ENCODE data around the gene AGPAT2.
A peak's percentile ranks its signal among the peaks of the same experiment; 100 is the strongest.

AGPAT2 gene

DNA sequence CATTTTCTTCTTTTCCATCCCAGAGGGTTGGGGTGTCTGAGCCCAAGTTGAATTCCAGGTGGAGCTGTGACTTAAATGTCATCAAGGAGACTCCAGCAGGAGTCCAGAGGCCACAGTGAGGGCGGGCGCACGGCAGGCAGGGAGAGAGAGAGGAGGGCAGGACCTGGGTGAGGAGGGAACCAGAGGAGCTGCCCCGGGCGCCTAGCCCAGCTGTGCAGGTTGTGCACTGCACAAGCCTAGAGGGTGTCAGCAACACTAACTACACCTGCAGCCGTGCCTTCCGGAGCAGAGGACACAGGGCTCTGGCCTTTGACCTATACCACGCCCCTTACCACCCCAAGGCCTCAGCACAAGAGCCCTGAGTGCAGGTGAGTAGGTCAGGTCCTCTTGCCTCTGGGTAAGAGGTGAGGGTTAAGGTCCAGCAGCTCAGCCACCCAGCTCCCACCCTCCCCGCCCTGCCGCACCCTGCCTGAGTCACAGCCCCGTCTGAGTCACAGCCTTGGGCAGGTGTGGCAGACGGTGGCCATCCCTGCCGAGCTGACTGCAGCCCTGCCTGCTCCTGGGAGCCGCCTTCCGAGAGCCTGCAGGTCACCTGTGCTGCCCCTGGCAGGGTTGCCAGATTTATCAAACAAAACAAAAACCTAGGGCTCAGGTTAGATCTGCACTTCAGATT, 6.4 kb upstream of the AGPAT2 start:
- peak; percentile 15; the same call in 1 of the 3 replicates for ATAC-seq

GRCh38 chr9:136693135-136693489, 5.9 kb upstream of the AGPAT2 start:
- ATAC-seq, result no peak
- TF ChIP-seq POU6F1 (CRISPR knock-in tag; IDR thresholded peaks at IDR 0.05; ENCODE audit: borderline replicate concordance, low read depth) (no peak), ARNTL (CRISPR knock-in tag; IDR thresholded peaks at IDR 0.05; ENCODE audit: borderline replicate concordance, low read depth) (no peak), TCF4 (CRISPR knock-in tag; IDR thresholded peaks at IDR 0.05; ENCODE audit: borderline replicate concordance) (no peak), ZNF70 (CRISPR knock-in tag; IDR thresholded peaks at IDR 0.05) (no peak), TOX (CRISPR knock-in tag; IDR thresholded peaks at IDR 0.05; ENCODE audit: borderline replicate concordance) (no peak)

More for the DNA sequence above, 6.4 kb upstream of the AGPAT2 start:
- TF ChIP-seq ZNF70 (CRISPR knock-in tag; IDR thresholded peaks at IDR 0.05) (no peak), OSR1 (CRISPR knock-in tag; IDR thresholded peaks at IDR 0.05) (no peak), SNAI2 (CRISPR knock-in tag; IDR thresholded peaks at IDR 0.05) (no peak), GLIS3 (CRISPR knock-in tag; IDR thresholded peaks at IDR 0.05) (no peak), TCF4 (CRISPR knock-in tag; IDR thresholded peaks at IDR 0.05; ENCODE audit: borderline replicate concordance) (no peak), BACH2 (CRISPR knock-in tag; IDR thresholded peaks at IDR 0.05; ENCODE audit: borderline replicate concordance) (no peak)

DNA sequence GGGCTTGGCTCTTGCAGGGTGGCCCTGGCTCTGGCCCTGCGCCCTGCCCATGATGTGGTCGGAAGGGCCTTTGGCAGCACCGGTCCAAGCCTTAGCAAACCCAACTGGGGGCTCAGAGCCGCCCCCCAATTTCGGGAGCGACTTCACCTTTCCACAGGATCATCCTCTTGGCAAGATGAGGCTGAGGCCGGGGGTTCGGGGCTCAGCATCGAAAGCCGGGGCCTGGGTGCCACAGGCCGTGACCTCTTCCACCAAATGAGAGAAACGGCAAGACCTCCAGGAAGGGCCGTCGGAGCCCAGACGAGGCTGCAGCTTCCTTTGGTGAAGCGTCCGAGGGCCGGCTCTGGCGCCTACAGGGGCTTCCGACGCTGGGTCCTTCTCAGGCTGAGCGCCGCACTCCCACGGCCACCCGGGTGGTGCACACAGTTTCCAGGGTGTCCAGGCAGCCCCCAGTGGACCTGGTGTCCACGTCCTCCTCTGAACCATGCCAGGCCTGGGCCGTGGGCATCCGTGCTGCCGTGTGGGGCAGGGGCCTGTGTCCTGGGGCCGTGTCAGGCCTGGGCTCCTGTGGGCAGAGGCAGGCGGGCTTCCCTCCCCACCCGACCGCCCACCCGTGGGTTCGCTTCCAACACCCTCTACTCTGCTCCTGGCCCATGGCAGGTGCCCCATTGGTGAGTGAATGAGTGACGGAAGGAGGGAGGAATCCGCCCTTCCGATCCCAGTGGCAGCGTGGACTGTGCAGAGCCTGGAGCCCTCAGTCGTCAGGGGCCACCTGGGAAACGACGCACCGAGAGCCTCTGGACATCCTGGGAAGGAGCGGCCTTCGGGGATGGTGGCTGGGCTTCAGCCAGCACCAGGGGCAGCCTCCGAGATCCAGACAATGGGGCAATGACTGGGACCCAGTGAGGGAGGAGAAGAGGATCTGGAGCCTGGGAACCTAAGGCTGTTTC, 5.2 kb upstream of the AGPAT2 start:
- TF ChIP-seq ARNTL (CRISPR knock-in tag; IDR thresholded peaks at IDR 0.05; ENCODE audit: borderline replicate concordance, low read depth) (no peak), SNAI2 (CRISPR knock-in tag; IDR thresholded peaks at IDR 0.05) (no peak), ZNF8 (CRISPR knock-in tag; IDR thresholded peaks at IDR 0.05) (no peak), RARB (CRISPR knock-in tag; IDR thresholded peaks at IDR 0.05) (no peak), GLIS3 (CRISPR knock-in tag; IDR thresholded peaks at IDR 0.05) (no peak), BACH2 (CRISPR knock-in tag; IDR thresholded peaks at IDR 0.05; ENCODE audit: borderline replicate concordance) (no peak), TOX (CRISPR knock-in tag; IDR thresholded peaks at IDR 0.05; ENCODE audit: borderline replicate concordance) (no peak), CREB5 (CRISPR knock-in tag; IDR thresholded peaks at IDR 0.05; ENCODE audit: low read depth) (no peak), ZFP30 (CRISPR knock-in tag; IDR thresholded peaks at IDR 0.05) (no peak), OSR1 (CRISPR knock-in tag; IDR thresholded peaks at IDR 0.05) (no peak), ZNF565 (CRISPR knock-in tag; conservative IDR thresholded peaks at IDR 0.05; ENCODE audit: low read depth) (no peak), POU6F1 (CRISPR knock-in tag; IDR thresholded peaks at IDR 0.05; ENCODE audit: borderline replicate concordance, low read depth) (no peak), ZNF70 (CRISPR knock-in tag; IDR thresholded peaks at IDR 0.05) (no peak), ESRRG (CRISPR knock-in tag; IDR thresholded peaks at IDR 0.05) (no peak), TCF4 (CRISPR knock-in tag; IDR thresholded peaks at IDR 0.05; ENCODE audit: borderline replicate concordance) (no peak), CSDC2 (CRISPR knock-in tag; IDR thresholded peaks at IDR 0.05) (no peak), PPARA (CRISPR knock-in tag; IDR thresholded peaks at IDR 0.05; ENCODE audit: borderline replicate concordance) (no peak), ISL1 (CRISPR knock-in tag; IDR thresholded peaks at IDR 0.05) (no peak)
- TF ChIP-seq, protein P1, sequence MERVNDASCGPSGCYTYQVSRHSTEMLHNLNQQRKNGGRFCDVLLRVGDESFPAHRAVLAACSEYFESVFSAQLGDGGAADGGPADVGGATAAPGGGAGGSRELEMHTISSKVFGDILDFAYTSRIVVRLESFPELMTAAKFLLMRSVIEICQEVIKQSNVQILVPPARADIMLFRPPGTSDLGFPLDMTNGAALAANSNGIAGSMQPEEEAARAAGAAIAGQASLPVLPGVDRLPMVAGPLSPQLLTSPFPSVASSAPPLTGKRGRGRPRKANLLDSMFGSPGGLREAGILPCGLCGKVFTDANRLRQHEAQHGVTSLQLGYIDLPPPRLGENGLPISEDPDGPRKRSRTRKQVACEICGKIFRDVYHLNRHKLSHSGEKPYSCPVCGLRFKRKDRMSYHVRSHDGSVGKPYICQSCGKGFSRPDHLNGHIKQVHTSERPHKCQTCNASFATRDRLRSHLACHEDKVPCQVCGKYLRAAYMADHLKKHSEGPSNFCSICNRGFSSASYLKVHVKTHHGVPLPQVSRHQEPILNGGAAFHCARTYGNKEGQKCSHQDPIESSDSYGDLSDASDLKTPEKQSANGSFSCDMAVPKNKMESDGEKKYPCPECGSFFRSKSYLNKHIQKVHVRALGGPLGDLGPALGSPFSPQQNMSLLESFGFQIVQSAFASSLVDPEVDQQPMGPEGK (CRISPR knock-in tag; IDR thresholded peaks at IDR 0.05; ENCODE audit: borderline replicate concordance), result no peak
- no peak for ATAC-seq

All from SK-N-SH treated with all-trans-retinoic acid at 6 μM for 48 hours (cell line).